C1 segment of cervical spinal cord (tissue), 14 donors: Measurements from ENCODE around the gene LRRC56.

Source experiments
- DNase-seq, 14 donors: peaks; one replicate each; lab custom pipeline; 2025; lab: John Stamatoyannopoulos, UW

Gene LRRC56

GRCh38 chr11:521177-521688, 16.1 kb upstream of the LRRC56 start:
- DNase-seq: no peak

DNA sequence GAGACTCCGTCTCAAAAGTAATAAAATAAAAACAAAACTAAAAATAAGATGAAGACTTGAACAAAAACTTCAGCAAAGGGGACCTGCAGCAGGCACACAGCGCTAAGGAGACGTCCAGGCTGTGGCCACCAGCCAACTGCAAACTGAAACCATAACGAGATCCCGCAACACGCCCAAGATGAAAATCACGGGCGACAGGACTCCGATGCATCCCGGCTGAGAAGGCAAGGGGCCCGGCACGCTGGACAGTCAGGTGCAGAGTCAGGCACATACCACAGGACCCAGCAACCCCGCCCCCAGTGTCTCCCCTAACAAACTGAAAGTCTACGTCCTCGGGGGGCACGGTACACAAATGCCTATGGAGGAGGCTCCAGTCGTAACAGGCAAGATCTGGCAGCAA, 11.1 kb upstream of the LRRC56 start:
- no peak for DNase-seq

- DNase-seq: no peak
Observed at GRCh38 chr11:528166-528814, 9.0 kb upstream of the LRRC56 start.

DNA sequence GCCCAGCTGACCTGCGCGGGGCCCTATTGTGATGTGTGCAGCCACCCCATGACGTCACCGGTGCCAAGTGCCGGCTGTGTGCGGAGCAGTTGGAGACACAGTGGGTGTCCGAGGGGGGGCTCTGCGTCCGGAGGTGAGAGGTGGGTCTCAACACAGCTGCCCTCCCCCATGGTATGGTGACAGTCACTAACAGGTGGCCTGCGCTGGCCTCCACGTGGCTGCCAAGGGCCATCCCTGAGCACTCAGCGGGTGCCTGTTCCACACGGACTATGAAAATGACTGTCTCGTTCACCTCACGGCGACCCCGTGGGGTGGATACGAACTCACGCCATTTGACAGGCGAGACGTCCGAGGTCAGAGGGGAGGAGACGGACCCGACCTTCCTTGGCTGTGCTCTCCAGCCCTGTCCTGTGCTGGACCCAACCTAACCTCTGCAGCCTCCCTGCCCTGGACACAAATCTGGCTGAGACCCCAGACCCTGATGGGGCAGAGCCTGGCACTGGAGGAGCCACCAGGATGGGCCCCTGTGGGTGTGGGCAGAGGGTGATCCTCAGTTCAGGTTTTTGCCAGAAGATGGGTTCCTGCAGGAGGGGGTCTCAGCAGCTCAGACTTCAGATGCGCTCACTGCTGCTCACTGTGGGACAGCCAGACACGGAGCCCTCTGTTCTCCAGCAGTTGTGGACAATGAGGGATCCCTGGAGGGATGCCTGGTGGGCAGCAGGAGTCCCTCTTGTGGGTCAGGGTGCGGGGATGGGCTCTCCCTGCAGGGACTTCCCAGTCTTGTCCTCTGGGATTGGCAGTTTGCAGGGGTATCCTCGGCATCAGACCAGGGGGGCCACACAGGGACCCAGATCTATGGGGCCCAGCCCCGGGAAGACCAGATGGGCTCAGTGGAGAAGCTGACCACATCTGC, 8.3 kb upstream of the LRRC56 start:
- no peak for DNase-seq

GRCh38 chr11:529728-530411, 7.5 kb upstream of the LRRC56 start:
- no peak for DNase-seq

- no peak for DNase-seq
Observed at GRCh38 chr11:530960-531831, 6.1 kb upstream of the LRRC56 start.

GRCh38 chr11:531919-532526, 5.3 kb upstream of the LRRC56 start:
- no peak for DNase-seq

- no peak for DNase-seq
Observed at GRCh38 chr11:532527-532985, 4.8 kb upstream of the LRRC56 start.

DNA sequence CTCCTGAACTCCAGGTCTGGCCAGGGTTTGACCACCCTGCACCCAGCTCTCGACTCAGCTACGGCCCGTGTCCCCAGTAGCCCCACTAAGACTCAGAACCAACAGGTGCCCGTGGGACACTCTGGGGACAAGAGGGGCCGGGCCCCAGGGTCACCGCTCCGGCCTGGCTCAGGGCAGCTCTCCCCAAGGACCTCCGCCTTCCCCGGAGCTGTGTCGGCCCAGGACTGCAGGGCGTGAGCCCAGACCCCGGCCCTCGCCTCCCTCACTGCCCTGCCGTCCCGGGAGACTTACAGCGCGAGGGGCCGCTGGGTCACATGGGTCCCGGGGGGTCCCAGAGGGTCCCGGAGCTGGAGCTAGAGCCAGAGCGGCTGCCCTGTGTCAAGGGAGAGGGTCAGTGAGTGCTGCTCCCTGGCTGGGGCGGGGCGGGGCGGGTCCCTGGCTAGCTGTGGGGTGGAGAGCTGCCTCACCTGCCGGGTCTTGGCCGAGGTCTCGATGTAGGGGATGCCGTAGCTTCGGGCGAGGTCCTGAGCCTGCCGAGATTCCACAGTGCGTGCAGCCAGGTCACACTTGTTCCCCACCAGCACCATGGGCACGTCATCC, 4.2 kb upstream of the LRRC56 start:
- no peak for DNase-seq

DNA sequence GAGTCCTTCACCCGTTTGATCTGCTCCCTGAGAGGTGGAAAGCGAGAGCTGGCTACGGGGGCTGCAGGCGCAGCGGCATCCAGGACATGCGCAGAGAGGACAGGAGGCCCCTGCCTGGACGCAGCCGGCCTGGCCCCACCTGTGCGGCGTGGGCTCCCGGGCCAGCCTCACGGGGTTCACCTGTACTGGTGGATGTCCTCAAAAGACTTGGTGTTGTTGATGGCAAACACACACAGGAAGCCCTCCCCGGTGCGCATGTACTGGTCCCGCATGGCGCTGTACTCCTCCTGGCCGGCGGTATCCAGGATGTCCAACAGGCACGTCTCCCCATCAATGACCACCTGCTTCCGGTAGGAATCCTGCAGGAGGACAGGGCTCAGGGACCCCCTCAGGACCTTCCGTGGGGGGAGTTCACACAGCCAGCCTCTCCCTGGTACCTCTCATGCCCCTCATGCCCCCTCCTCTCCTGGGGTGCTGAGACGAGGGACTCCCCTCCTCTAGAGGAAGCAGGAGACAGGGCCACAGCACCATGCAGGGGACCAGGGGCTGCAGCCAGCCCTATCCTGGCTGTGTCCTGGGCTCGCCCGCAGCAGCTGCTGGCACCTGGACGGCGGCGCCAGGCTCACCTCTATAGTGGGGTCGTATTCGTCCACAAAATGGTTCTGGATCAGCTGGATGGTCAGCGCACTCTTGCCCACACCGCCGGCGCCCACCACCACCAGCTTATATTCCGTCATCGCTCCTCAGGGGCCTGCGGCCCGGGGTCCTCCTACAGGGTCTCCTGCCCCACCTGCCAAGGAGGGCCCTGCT, 3.5 kb upstream of the LRRC56 start:
- no peak for DNase-seq

GRCh38 chr11:534396-535209, 2.7 kb upstream of the LRRC56 start:
- peak in 1 of 14 donors; percentile 11 for DNase-seq

GRCh38 chr11:535210-535518, 2.2 kb upstream of the LRRC56 start:
- DNase-seq: no peak

GRCh38 chr11:535519-536454, 1.5 kb upstream of the LRRC56 start, which contains the start of gene HRAS:
HRAS (minus strand) TSS chr11:535576.
- DNase-seq: peak; percentile 48 to 97 (median 88)

DNA sequence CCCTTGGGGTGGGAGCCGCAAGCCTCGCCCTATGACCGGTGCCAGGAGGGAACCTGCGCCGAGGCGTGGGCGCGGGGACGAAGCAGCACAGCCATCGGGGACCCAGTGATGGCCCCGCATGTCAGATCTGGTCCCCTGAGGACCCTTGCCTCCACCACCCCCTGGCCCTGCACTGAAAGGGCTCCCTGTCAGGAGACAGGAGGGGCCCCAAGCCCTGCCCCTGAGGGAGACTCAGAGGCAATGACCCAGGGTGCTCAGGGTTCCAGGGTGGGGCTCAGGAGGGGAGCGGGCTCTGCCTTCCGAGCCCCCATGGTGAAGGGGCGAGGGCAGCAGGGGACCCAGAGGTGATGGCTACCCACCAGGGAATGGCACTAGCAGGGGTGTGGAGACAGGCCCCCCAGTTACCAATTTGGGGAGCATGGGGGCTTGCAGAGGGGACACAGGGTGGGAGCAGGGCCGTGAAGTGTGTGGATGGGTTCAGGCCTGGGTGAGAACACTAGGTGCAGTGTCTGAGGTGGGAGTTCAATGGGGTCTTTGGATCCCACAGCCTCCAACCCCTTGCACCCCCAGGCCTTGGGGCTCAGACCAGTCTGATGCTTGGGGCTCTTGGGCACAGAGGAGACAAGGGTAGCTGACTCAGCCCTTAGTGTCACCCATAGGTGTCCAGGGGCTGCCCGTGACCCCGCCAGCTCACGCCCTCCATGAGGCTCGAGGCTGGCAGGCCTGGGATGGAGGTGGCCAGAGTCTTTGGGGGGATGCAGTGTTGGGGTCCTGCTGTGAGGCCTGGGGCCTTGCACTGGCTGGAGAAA, 499 bp downstream of the LRRC56 start:
- DNase-seq: no peak

DNA sequence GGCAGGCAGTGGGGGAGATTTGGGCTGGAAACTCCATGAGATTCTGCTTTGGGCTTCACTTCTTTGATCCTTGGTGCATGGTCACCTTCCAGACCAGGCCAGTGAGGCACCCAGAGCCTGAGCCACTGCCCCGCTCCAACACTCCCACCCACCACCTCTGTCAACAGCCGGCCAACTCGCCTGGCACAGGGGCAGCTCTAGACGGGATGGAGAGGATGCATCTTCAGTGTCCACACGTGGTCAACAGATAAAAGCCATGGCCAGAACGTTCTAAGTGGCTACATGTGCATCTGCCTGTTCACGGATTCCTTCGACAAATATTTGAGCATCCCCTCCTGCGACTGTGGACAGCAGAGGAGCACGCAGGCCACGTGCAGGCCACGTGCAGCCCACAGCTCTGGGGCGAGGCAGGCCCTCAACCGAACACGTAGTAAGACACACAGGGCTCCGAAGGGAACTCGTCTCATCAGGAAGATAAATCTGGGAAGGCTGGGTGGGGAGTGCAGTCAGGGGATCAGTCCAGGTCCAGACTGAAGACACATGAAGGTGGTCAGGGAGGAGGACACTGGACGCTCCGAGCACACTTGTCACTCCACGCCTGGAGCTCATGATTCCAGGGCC, 1.2 kb downstream of the LRRC56 start:
- DNase-seq: no peak

DNA sequence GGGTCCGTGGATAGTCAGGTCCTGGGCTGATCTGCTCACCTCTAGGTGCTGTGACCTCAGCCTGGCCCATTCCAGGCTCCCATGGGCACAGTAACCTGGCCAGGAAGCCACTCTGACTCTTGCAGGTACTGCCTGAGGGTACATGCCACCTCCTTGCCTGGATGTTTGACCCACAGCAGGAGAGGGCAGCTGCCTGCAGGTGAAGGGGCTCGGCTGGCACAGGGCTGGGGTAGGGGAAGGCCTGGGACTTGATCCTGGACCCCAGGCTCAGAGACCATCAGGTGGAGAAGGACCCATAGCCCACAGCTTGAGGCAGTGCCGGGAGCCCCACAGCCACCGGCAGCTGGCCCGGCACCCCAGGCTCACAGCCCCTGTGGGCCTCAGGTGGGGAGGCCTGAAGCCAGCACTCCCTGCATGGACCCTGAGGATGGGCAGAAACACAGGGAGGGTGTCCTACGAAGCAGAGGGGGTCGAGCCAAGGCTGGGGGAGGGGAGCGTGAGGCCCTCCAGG, 2.7 kb downstream of the LRRC56 start:
- DNase-seq: no peak
